Hepatocyte (in vitro differentiated cells): ENCODE results near the gene LIPE. TPM values are rescaled to one million over a fixed set of nuclear protein-coding genes. Genes with fewer than 3 reads are reported as not detected.

Experiments used
- DNase-seq: peaks from one replicate; pipeline ENCODE4 v3.0.0-alpha.2; 2016; ENCODE audit warnings: low spot score
- H2AFZ ChIP-seq: fragments of 200-600 bp; sonication (generic); 2 replicates; pipeline ENCODE4 v1.6.0; 2016; ENCODE audit warnings: antibody characterized with exemption, mild to moderate bottlenecking
- H3K27ac ChIP-seq: fragments of 200-600 bp; sonication (generic); 2 replicates; pipeline ENCODE4 v1.5.1; 2016; ENCODE audit warnings: mild to moderate bottlenecking
- H3K27me3 ChIP-seq: fragments of 200-600 bp; sonication (generic); 2 replicates; pipeline ENCODE4 v1.6.1; 2016
- H3K36me3 ChIP-seq: fragments of 200-600 bp; sonication (generic); replicated peaks from 2 replicates; pipeline ENCODE4 v1.5.1; 2016; ENCODE audit warnings: low read depth; ENCODE audit not compliant: insufficient read depth
- H3K4me1 ChIP-seq: fragments of 200-600 bp; sonication (generic); 2 replicates; pipeline ENCODE4 v1.5.1; 2016; ENCODE audit warnings: mild to moderate bottlenecking, moderate library complexity; ENCODE audit not compliant: insufficient read depth
- H3K4me2 ChIP-seq: fragments of 200-600 bp; sonication (generic); 2 replicates; pipeline ENCODE4 v1.6.0; 2016
- H3K4me3 ChIP-seq: fragments of 200-600 bp; sonication (generic); 2 replicates; pipeline ENCODE4 v1.5.1; 2016; ENCODE audit warnings: mild to moderate bottlenecking
- H3K79me2 ChIP-seq: fragments of 200-600 bp; sonication (generic); 2 replicates; pipeline ENCODE4 v1.6.0; 2017; ENCODE audit warnings: mild to moderate bottlenecking
- H3K9me2 ChIP-seq: fragments of 200-600 bp; sonication (generic); replicated peaks from 2 replicates; pipeline ENCODE4 v1.6.0; 2017; ENCODE audit warnings: mild to moderate bottlenecking; ENCODE audit not compliant: insufficient read depth
- H3K9me3 ChIP-seq: fragments of 200-600 bp; sonication (generic); 2 replicates; pipeline ENCODE4 v1.5.1; 2016; ENCODE audit warnings: low read depth, mild to moderate bottlenecking
- H4K20me1 ChIP-seq: fragments of 200-600 bp; sonication (generic); 2 replicates; pipeline ENCODE4 v1.6.0; 2016; ENCODE audit warnings: mild to moderate bottlenecking; ENCODE audit not compliant: insufficient read depth, poor library complexity, severe bottlenecking
- CTCF ChIP-seq: fragments of 200-600 bp; sonication (generic); IDR thresholded peaks from 2 replicates; pipeline ENCODE4 v1.5.1; 2016; ENCODE audit warnings: antibody characterized with exemption, mild to moderate bottlenecking; ENCODE audit not compliant: poor library complexity
- EZH2 ChIP-seq: fragments of 200-600 bp; sonication (generic); IDR thresholded peaks from 2 replicates; pipeline ENCODE4 v1.6.1; 2016; ENCODE audit warnings: antibody characterized with exemption, mild to moderate bottlenecking, borderline replicate concordance
- EZH2phosphoT487 ChIP-seq: fragments of 200-600 bp; sonication (generic); IDR thresholded peaks from one replicate; pipeline ENCODE4 v1.6.1; 2018; ENCODE audit warnings: antibody characterized with exemption, mild to moderate bottlenecking, low read depth, moderate library complexity; ENCODE audit not compliant: unreplicated experiment, severe bottlenecking
- WGBS: methylation state at CpG from one replicate; pipeline ENCODE4 v1.1.6; 2016; ENCODE audit warnings: low lambda C conversion rate; ENCODE audit errors: missing lambda C conversion rate; 5-methylcytosine and 5-hydroxymethylcytosine counted together
- polyA plus RNA-seq: library from polyadenylated mRNA; unstranded; fragments of >200 nt; fragmentation: Nextera tagmentation; extraction: Ambion mirVana; gene quantifications from 2 replicates; pipeline ENCODE4 v1.2.1, GENCODE V29; 2016
- total RNA-seq: library from RNA; depleted of rRNA; stranded (reverse); fragments of >200 nt; gene quantifications from 2 replicates; pipeline ENCODE4 v1.2.3, GENCODE V29; 2014

Gene LIPE
- total and polyA plus RNA-seq, 2 experiments from 2014 or later: 6.4 to 7.1 TPM

DNA sequence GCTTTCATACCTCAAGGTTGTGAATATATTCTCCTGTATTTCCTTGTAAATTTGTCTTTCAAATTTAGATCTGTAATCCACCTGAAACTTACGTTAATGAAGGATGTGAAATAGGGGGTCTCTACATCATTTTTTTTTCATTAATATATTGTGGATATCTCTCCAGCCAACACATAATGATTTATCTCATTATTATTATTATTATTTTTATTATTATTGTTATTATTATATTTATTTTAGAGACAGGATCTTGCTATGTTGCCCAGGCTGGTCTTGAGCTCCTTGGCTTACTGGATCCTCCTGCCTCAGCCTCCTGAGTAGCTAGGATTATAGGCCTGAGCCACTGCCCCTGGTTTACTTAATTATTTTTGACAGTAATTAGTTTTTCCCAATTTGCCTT is 4.3 kb upstream of the LIPE start:
- Histone ChIP-seq H3K27ac (no peak overlapping the region), H2AFZ (no peak overlapping the region), H3K9me2 (no peaks in the 10 kb centered on the region), H3K4me1 (peaks cover 3% of the 10 kb centered on the region), H3K36me3 (no peaks in the 10 kb centered on the region), H3K4me2 (no peak overlapping the region), H3K27me3 (no peaks in the 10 kb centered on the region), H3K4me3 (no peak overlapping the region), H3K79me2 (no peaks in the 10 kb centered on the region), H3K9me3 (no peaks in the 10 kb centered on the region), H4K20me1 (no peaks in the 10 kb centered on the region)
- 97% methylated on average over 1 of the region's 1 CpG for WGBS
- no peak for DNase-seq
- TF ChIP-seq EZH2 (no peak), CTCF (no peak), EZH2phosphoT487 (no peak)

GRCh38 chr19:42428676-42429075 is 1.5 kb upstream of the LIPE start:
- Histone ChIP-seq H3K9me2 (no peaks in the 10 kb centered on the region), H2AFZ (no peak overlapping the region), H3K36me3 (no peaks in the 10 kb centered on the region), H3K4me1 (peaks cover 9% of the 10 kb centered on the region), H3K4me2 (no peak overlapping the region), H3K9me3 (no peaks in the 10 kb centered on the region), H4K20me1 (no peaks in the 10 kb centered on the region), H3K4me3 (no peak overlapping the region), H3K27ac (no peak overlapping the region), H3K79me2 (no peaks in the 10 kb centered on the region), H3K27me3 (no peaks in the 10 kb centered on the region)
- DNase-seq: no peak
- 81% methylated on average over 3 of the region's 3 CpGs for WGBS
- no peak for TF ChIP-seq EZH2phosphoT487
- TF ChIP-seq EZH2: no peak
- TF ChIP-seq CTCF: no peak

DNA sequence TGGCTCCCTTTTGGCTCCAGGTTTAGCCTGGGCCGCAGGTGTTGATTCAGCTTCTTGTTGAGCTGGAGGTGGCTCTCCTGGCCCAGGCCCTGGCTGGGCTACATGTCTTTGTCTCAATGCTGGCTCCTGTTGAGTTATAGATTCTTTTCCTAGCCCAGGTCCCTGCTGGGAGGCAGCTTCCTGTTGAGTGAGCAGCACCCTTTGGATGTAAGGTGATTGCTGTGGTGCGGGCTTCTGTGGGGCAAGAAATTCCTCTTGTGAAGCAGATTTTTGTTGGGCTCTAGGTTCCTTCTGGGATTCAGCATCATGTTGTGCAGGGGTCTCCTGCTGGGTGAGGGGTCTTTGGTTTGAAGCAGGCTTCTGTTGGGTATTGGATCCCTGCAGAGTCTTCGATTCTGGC is 545 bp downstream of the LIPE start:
- Histone ChIP-seq H3K79me2 (peaks cover 2% of the 10 kb centered on the region), H3K4me3 (no peak overlapping the region), H2AFZ (no peak overlapping the region), H4K20me1 (no peaks in the 10 kb centered on the region), H3K4me1 (peaks cover 17% of the 10 kb centered on the region), H3K27ac (no peak overlapping the region), H3K4me2 (no peak overlapping the region), H3K27me3 (no peaks in the 10 kb centered on the region), H3K36me3 (no peaks in the 10 kb centered on the region), H3K9me2 (no peaks in the 10 kb centered on the region), H3K9me3 (no peaks in the 10 kb centered on the region)
- 93% methylated on average over 3 of the region's 3 CpGs for WGBS
- no peak for TF ChIP-seq EZH2
- no peak for TF ChIP-seq CTCF
- no peak for TF ChIP-seq EZH2phosphoT487
- no peak for DNase-seq

GRCh38 chr19:42424712-42425131 is 2.5 kb downstream of the LIPE start:
- Histone ChIP-seq H4K20me1 (no peaks in the 10 kb centered on the region), H3K4me2 (peak overlapping the region; percentile 89), H2AFZ (peak overlapping the region; percentile 82), H3K9me2 (no peaks in the 10 kb centered on the region), H3K27ac (peak overlapping the region; percentile 8), H3K79me2 (peaks cover 2% of the 10 kb centered on the region), H3K4me3 (no peak overlapping the region), H3K4me1 (peaks cover 17% of the 10 kb centered on the region), H3K9me3 (no peaks in the 10 kb centered on the region), H3K27me3 (no peaks in the 10 kb centered on the region), H3K36me3 (no peaks in the 10 kb centered on the region)
- WGBS: 41% methylated on average over 13 of the region's 13 CpGs
- TF ChIP-seq EZH2phosphoT487 (no peak), CTCF (peak; percentile 33), EZH2 (no peak)
- no peak for DNase-seq
